Fibroblast of skin of left biceps (primary cell): ENCODE measurements around the gene TTLL6.

Experiments used
- DNase-seq, 2 experiments: peaks; one replicate each; pipeline ENCODE4 v3.0.0-alpha.2; 2013; ENCODE audit warnings: low read depth in 2 of 2

Gene TTLL6

GRCh38 chr17:48760411-48760810 is 56.6 kb downstream of the TTLL6 start:
- DNase-seq, result no peak

- no peak for DNase-seq
These were observed 57.7 kb downstream of the TTLL6 start for GRCh38 chr17:48759288-48759687.

- no peak for DNase-seq
These were observed 59.5 kb downstream of the TTLL6 start for GRCh38 chr17:48757524-48757961.

- DNase-seq, result no peak
These were observed 60.2 kb downstream of the TTLL6 start for GRCh38 chr17:48756830-48757251.

- DNase-seq, result no peak
These were observed 61.7 kb downstream of the TTLL6 start for GRCh38 chr17:48755356-48755755.

GRCh38 chr17:48754500-48755261 is 62.3 kb downstream of the TTLL6 start:
- no peak for DNase-seq

GRCh38 chr17:48753794-48754499 is 63.1 kb downstream of the TTLL6 start:
- DNase-seq, result no peak

GRCh38 chr17:48752399-48753288 is 64.4 kb downstream of the TTLL6 start:
- no peak for DNase-seq

GRCh38 chr17:48751733-48752398 is 65.2 kb downstream of the TTLL6 start:
- DNase-seq, result no peak

- no peak for DNase-seq
These were observed 65.9 kb downstream of the TTLL6 start for GRCh38 chr17:48751172-48751571.

- DNase-seq, result no peak
These were observed 67.1 kb downstream of the TTLL6 start for GRCh38 chr17:48749621-48750553.

- DNase-seq, result no peak
These were observed 68.1 kb downstream of the TTLL6 start for GRCh38 chr17:48748718-48749566.

- no peak for DNase-seq
These were observed 69.3 kb downstream of the TTLL6 start for GRCh38 chr17:48747445-48748363.

- no peak for DNase-seq
These were observed 70.0 kb downstream of the TTLL6 start for GRCh38 chr17:48746916-48747444.

- no peak for DNase-seq
These were observed 71.4 kb downstream of the TTLL6 start for GRCh38 chr17:48745381-48746275.

- DNase-seq, result no peak
These were observed 76.5 kb downstream of the TTLL6 start for GRCh38 chr17:48740537-48740936.
